GM13976 (cell line): Measurements from ENCODE around the gene PTPN1.

Source experiments
- DNase-seq: peaks from one replicate; pipeline ENCODE4 v3.0.0; 2012; ENCODE audit warnings: low spot score
- in situ Hi-C: fragments of 300-500 bp; cut with MboI; formaldehyde crosslinking; loops from one replicate; pipeline ENCODE4 v1.12.0; 2022; ENCODE audit warnings: low sequenced_read_pairs, mixed read lengths, inconsistent platforms; ENCODE audit not compliant: unreplicated experiment
- TF ChIP-seq, protein P1 (sequence below): IDR thresholded peaks from 2 replicates; pipeline ENCODE4 v1.5.1; 2012; ENCODE audit warnings: borderline replicate concordance, mild to moderate bottlenecking; ENCODE audit not compliant: insufficient read depth; ENCODE audit errors: extremely low read depth, missing control alignments, control extremely low read depth

PTPN1 gene

DNA sequence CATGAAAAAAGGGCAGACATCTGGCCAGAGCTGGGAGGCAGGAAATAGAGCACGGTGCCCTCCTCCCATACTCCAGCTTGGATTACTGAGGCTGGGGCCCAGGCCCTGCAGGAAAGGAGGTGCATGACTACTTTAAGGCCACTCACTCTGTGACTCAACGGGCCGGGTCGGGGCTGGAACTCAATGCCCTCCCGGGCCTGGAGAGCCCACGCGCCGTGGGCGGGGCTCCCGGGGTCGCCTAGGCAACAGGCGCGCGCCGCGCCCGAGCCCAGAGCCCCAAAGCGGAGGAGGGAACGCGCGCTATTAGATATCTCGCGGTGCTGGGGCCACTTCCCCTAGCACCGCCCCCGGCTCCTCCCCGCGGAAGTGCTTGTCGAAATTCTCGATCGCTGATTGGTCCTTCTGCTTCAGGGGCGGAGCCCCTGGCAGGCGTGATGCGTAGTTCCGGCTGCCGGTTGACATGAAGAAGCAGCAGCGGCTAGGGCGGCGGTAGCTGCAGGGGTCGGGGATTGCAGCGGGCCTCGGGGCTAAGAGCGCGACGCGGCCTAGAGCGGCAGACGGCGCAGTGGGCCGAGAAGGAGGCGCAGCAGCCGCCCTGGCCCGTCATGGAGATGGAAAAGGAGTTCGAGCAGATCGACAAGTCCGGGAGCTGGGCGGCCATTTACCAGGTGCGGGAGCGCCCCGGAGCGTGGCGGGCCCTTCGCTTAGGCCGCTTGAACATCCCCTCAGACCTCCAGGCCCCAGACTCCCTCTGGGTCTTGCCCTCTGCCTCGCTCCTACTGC, at the start of gene PTPN1:
Gene PTPN1, plus strand, starts transcription at position 461 of the 783 bp plus-strand sequence. Its CDS starts 145 bp downstream, at position 606.
- DNase-seq, result peak; percentile 97
- in situ Hi-C loops, result no loop called here
- TF ChIP-seq, protein P1, sequence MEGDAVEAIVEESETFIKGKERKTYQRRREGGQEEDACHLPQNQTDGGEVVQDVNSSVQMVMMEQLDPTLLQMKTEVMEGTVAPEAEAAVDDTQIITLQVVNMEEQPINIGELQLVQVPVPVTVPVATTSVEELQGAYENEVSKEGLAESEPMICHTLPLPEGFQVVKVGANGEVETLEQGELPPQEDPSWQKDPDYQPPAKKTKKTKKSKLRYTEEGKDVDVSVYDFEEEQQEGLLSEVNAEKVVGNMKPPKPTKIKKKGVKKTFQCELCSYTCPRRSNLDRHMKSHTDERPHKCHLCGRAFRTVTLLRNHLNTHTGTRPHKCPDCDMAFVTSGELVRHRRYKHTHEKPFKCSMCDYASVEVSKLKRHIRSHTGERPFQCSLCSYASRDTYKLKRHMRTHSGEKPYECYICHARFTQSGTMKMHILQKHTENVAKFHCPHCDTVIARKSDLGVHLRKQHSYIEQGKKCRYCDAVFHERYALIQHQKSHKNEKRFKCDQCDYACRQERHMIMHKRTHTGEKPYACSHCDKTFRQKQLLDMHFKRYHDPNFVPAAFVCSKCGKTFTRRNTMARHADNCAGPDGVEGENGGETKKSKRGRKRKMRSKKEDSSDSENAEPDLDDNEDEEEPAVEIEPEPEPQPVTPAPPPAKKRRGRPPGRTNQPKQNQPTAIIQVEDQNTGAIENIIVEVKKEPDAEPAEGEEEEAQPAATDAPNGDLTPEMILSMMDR, result no peak

- in situ Hi-C loops, result loop anchor here (5.0 to 25.0 kb wide), 3 partner anchors 114 to 498 kb away; no protein-coding TSS in a partner anchor
- DNase-seq, result peak; percentile 82
- TF ChIP-seq, protein P1, result peak; percentile 88
These were observed 49.4 kb upstream of the PTPN1 start for GRCh38 chr20:50460608-50461267.

DNA sequence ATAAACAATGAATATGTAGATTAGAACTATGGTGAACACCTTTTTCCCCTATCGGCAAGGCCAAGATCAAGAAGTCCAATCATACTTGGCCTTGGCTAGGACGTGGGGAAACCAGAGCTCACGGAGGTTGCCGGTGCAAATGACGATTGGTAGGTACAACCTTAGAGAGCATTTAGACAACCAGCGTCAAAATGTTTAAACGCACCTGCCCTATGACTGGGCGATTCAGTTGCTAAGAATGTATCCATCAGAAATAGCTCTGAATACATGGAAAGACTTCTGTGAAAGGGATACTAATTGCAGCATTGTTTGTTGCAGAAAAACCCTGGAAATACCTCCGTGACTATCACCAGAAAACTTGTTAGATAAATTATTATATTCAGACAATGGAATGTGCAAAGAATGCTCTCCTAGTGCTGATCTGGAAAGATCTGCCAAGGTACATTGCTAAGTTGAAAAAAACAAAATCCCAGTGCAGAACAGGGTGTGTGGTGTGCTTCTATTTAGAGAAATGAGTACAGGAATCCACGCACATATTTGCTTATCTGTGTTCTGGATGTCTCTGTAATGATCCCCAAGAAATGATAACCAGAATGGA, 48.0 kb upstream of the PTPN1 start:
- in situ Hi-C loops, result loop anchor here (5.0 to 25.0 kb wide), 3 partner anchors 113 to 500 kb away; no protein-coding TSS in a partner anchor
- TF ChIP-seq, protein P1, result no peak
- no peak for DNase-seq

DNA sequence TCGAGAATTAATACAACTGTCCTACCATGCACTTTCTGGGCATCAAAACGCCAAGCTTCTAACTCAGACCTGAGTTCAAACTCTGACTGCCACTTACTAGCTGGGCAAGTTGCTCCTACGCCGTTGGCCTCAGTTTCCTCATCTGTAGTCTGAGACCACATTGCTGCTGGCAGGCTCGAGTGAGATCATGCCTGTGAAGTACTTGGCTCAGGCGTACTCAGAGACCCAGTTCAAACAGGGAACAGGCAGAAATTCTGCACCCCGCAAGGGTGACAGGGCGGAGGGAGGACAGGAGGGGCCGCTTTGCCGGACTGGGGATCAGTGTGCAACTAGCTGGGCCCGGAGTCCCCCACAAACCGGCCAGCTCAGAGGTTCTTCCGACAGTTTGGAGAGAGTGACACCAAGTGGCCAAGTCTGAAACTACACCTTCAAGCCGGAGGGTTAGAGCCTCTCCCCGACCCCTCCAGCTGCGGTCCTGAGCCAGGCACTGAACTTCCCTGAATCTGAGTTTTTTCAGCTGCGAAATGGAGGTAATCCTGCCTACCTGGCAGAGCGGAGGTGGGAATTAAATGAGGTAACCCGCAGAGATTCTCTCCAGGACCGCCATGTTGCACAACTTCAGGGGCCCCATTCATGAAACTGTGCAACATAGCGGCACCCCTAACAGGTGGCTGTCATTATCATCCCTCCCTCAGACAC, 46.0 kb upstream of the PTPN1 start:
- in situ Hi-C loops, result loop anchor here (5.0 to 25.0 kb wide), 3 partner anchors 111 to 502 kb away; no protein-coding TSS in a partner anchor
- DNase-seq, result peak; percentile 70
- TF ChIP-seq, protein P1, result peak; percentile 55

- in situ Hi-C loops, result loop anchor here (5.0 to 25.0 kb wide), 3 partner anchors 110 to 503 kb away; no protein-coding TSS in a partner anchor
- TF ChIP-seq, protein P1, result no peak
- no peak for DNase-seq
These were observed 45.2 kb upstream of the PTPN1 start for GRCh38 chr20:50464725-50465650.
